Urothelium cell line (cell line): ENCODE data around the gene AOC3.
"Not testable (repeated sequence)": the region's sequence is repeated elsewhere in the genome, so short reads cannot be mapped to it uniquely, and the experiment has no call there.

Experiments used
- DNase-seq: peaks from one replicate; pipeline ENCODE4 v3.0.0; 2011; ENCODE audit warnings: low spot score, mixed read lengths
- FAIRE-seq: peaks from 2 replicates; lab custom pipeline; 2011; peaks lifted over from hg19 to GRCh38; lab: Jason Lieb, UNC

Gene AOC3

DNA sequence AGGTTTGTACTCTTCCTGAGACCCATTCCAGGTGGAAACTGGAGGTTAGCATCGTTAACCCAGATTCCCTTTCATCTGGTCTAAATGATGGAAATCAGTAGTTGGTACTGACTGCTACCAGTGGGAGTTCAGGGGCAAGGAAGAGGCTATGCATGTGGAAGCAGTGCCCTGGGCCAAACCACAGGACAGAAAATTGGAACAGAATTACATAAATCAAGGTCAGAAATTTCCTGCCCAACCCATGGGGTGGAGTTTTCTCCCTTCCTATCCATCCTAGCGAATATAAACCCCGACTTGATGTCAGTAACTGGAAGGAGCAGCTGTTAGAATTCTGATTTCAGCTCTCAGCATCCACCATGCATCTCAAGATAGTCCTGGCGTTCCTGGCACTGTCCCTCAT is 6.7 kb upstream of the AOC3 start, which contains the start of gene AOC2:
AOC2 (plus strand) TSS at position 310 of the 400 bp plus-strand sequence; CDS start at position 357, 47 bp downstream.
- no peak for DNase-seq
- no peak for FAIRE-seq

DNA sequence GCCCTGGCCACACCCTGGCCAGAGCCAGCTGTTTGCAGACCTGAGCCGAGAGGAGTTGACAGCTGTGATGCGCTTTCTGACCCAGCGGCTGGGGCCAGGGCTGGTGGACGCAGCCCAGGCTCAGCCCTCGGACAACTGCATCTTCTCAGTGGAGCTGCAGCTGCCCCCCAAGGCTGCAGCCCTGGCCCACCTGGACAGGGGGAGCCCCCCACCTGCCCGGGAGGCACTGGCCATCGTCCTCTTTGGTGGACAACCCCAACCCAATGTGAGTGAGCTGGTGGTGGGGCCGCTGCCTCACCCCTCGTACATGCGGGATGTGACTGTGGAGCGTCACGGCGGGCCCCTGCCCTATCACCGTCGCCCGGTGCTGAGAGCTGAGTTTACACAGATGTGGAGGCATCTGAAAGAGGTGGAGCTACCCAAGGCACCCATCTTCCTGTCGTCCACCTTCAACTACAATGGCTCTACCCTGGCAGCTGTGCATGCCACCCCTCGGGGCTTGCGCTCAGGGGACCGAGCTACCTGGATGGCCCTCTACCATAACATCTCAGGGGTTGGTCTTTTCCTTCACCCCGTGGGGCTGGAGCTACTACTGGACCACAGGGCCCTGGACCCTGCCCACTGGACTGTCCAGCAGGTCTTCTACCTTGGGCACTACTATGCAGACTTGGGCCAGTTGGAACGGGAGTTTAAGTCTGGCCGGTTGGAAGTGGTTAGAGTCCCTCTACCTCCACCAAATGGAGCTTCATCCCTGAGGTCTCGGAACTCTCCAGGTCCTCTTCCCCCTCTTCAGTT is 6.0 kb upstream of the AOC3 start:
- no peak for DNase-seq
- FAIRE-seq: no peak

DNA sequence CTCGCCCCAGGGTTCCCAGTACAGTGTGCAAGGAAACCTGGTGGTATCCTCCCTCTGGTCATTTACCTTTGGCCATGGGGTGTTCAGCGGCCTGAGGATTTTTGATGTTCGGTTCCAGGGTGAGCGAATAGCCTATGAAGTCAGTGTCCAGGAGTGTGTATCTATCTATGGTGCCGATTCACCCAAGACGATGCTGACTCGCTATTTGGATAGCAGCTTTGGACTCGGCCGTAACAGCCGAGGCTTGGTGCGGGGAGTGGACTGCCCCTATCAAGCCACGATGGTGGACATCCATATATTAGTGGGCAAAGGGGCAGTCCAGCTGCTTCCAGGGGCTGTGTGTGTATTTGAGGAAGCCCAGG is 5.5 kb upstream of the AOC3 start:
- DNase-seq: no peak
- FAIRE-seq: no peak

DNA sequence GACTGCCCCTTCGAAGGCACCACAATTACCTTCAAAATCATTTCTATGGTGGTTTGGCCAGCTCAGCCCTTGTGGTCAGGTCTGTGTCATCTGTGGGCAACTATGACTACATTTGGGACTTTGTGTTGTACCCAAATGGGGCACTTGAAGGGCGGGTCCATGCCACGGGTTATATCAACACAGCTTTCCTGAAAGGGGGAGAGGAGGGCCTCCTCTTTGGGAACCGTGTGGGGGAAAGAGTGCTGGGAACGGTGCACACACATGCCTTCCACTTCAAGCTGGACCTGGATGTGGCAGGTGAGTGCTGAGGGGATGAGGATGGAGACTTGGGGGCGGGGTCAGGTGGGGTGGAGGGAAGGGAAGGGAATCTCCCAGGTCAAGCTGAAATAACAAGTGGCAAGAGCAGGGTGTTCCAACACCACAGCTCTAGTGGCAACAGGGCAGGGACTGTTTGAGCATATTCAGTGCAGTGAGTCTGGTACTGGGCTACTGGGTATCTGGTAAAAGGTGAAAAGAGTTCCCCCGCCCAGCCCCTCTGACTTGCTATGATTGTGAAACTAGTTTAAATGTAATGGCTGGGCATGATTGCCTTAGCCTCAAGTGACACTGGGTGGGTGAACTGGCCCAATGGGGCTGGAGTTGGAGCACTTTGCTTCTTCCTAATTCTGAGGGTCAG is 4.9 kb upstream of the AOC3 start:
- DNase-seq: no peak
- FAIRE-seq: peak; percentile 13

DNA sequence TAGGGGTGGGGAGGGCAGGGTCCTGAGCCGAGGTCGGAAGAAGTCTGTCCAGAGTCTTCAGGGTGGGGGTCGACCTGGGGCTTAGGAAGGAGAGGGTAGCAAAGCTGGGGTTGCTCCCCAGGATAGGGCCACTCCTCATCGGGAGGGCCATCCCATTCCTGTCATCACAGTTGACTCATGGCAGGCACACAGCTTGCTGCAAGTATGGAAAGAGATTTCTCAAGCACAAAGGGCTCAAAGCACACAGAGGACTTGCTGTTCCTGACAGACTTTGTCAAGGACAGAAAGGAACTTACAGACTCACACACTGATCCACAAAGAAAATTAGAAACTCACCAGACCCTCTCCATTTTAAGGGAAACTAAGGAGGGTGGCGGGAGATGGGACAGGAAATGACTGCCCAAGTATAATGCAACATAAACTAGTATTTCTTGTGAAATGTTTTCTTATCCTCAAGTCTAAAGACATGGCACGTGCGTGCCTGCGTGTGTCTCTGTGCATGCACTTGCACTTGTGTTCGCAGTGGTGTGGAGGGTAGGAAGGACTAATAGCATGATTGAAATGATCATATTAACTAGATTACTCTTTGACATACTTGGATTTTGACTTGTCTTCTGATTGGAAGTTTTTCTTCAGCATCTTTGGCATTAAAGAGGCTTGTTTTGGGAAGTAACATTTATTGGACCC is 4.3 kb upstream of the AOC3 start:
- no peak for DNase-seq
- peak; percentile 58 for FAIRE-seq

DNA sequence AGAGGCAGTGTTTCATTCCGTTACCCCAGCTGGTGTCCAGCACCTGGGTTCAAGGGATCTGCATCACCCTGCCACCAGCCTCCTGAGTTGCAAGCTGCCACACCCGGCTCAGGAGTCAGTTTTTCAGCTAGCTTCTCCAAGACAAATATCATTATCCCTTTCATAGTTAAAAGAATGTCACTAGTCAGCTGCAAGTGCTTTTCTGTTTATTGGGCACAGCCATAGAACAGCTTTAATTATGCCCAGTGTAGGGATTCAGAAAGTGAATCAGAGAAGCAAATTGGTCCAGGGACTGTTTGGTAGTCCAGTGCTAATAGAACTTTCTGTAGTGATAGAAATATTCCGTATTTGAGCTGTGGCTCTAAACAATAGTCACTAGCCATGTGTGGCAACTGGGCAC is 2.9 kb upstream of the AOC3 start:
- DNase-seq (no peak), FAIRE-seq (no peak)

DNA sequence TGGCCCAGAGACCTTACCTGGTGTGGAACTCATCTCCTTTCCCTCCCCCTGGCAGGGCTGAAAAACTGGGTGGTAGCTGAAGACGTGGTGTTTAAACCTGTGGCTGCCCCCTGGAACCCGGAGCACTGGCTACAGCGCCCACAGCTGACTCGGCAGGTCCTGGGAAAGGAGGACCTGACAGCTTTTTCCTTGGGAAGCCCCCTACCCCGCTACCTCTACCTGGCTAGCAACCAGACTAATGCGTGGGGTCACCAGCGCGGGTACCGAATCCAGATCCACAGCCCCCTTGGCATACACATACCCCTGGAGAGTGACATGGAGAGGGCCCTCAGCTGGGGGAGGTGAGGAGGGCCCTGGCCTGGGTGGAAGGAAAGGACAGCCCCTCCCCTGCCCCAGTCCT is 2.0 kb upstream of the AOC3 start:
- FAIRE-seq: no peak
- no peak for DNase-seq

DNA sequence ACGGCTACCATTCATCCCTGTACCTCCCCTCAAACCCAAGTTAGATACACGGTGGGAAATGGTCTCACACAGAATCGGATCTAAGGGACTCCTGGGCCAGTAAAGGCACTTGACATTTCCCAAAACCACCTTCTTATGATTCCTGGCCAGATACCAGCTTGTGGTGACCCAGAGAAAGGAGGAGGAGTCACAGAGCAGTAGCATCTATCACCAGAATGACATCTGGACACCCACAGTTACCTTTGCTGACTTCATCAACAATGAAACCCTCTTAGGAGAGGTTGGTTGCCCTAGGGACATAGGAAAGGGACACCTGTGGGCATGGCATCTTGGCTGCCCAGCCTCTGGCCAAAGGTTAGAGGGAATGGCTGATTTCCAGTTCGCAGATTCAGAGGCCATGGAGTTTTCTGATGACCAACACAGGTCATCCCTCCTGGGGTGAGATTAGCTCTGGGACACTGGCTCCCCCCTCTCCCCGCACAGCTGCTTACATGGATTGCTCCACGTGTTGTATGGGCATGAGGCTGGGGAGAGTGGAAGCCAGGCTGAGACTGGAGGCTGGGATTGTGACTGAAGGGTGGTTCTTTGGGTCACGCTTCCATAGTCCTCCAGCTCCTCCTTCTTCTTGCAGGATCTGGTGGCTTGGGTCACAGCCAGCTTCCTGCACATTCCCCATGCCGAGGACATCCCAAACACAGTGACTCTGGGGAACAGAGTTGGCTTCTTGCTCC is 1.4 kb upstream of the AOC3 start:
- FAIRE-seq (no peak), DNase-seq (no peak)

DNA sequence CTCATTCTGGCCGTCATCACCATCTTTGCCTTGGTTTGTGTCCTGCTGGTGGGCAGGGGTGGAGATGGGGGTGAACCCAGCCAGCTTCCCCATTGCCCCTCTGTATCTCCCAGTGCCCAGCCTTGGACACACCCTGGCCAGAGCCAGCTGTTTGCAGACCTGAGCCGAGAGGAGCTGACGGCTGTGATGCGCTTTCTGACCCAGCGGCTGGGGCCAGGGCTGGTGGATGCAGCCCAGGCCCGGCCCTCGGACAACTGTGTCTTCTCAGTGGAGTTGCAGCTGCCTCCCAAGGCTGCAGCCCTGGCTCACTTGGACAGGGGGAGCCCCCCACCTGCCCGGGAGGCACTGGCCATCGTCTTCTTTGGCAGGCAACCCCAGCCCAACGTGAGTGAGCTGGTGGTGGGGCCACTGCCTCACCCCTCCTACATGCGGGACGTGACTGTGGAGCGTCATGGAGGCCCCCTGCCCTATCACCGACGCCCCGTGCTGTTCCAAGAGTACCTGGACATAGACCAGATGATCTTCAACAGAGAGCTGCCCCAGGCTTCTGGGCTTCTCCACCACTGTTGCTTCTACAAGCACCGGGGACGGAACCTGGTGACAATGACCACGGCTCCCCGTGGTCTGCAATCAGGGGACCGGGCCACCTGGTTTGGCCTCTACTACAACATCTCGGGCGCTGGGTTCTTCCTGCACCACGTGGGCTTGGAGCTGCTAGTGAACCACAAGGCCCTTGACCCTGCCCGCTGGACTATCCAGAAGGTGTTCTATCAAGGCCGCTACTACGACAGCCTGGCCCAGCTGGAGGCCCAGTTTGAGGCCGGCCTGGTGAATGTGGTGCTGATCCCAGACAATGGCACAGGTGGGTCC is 607 bp downstream of the AOC3 start:
- peak; percentile 80 for FAIRE-seq
- not testable (repeated sequence) for DNase-seq

DNA sequence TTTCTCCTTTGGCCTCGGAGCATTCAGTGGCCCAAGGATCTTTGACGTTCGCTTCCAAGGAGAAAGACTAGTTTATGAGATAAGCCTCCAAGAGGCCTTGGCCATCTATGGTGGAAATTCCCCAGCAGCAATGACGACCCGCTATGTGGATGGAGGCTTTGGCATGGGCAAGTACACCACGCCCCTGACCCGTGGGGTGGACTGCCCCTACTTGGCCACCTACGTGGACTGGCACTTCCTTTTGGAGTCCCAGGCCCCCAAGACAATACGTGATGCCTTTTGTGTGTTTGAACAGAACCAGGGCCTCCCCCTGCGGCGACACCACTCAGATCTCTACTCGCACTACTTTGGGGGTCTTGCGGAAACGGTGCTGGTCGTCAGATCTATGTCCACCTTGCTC is 1.4 kb downstream of the AOC3 start:
- DNase-seq (no peak), FAIRE-seq (no peak)

DNA sequence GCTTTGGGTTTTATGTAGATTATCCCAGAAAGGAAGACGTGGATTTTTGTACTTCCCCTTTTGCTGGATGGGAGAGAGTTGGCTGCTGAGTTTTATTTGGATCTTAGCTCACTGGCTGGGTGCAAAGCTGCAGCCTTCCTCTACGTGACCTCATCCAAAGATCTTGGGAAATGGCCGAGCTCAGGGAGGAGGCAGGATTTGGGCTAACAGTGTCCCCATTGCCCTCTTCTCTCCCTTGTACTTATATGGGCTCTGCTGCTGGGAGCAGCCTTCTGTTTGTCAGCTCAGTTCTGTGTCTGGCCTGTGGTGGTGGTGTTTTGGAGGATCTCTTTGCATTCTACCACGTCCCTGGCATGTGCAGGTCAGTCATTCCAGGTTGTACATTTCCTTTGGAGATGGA is 2.0 kb downstream of the AOC3 start:
- FAIRE-seq (no peak), DNase-seq (no peak)

DNA sequence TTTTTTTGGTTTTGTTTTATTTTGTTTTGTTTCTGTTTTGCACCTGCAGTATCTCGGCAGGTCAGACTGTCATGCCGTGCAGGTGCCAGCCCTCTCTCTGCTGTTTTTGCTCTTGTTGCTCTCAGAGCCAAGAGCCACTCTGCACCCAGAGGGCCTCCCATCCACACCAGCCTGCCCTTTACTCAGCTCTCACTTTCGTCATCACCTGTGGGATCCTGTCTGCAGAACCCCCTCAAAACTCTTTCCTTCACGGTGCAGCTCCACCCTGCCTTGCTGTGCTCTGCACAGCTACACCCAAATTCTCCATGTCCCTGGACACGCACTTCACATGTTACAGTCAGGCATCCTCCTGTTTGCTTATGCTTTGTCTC is 2.6 kb downstream of the AOC3 start:
- DNase-seq (no peak), FAIRE-seq (no peak)

DNA sequence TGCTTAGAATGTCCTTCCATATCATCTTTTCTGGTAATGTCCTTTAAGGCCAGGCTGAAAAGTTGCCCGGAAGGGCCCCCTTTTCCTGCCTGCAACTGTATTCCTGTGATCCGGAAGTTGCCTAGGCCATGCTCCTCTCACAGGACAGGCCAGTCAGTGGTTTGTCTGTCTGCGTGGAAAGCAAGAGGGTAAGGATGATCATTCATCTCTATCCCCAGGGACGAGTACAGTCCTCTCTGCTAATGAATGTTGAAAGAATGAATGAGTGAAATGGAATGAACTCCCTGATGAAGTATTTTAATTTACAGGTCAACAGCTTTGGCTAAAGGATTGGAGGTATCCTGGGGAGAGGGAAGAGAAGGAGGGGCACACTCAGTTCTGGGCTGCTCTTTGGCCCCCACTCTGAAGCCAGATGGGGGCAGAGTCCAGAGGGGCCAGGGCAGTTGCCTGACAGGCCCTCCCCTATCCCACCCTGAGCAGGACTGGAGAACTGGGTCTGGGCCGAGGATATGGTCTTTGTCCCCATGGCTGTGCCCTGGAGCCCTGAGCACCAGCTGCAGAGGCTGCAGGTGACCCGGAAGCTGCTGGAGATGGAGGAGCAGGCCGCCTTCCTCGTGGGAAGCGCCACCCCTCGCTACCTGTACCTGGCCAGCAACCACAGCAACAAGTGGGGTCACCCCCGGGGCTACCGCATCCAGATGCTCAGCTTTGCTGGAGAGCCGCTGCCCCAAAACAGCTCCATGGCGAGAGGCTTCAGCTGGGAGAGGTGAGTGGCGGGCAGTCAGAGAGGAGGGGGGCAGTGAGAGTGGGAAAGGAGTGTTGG is 3.2 kb downstream of the AOC3 start:
- FAIRE-seq (no peak), DNase-seq (no peak)

DNA sequence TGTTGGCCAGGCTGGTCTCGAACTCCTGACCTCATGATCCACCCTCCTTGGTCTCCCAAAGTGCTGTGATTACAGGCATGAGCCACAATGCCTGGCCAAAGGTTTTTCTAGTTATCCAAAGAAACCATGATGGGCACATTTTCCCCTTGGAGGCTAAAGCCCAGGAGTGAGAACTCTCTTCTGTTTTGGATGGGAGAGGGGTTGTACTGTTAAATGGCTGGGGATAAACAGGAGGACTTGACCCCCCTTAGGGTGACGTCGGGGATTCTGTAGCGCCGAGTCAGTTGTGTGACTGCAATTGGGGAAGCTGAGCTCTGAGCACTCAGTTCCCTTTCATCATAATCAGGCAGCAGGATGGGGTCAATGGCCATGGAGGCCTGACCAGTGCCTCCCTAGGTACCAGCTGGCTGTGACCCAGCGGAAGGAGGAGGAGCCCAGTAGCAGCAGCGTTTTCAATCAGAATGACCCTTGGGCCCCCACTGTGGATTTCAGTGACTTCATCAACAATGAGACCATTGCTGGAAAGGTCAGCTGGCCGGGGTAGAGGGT is 4.1 kb downstream of the AOC3 start:
- FAIRE-seq (no peak), DNase-seq (no peak)

DNA sequence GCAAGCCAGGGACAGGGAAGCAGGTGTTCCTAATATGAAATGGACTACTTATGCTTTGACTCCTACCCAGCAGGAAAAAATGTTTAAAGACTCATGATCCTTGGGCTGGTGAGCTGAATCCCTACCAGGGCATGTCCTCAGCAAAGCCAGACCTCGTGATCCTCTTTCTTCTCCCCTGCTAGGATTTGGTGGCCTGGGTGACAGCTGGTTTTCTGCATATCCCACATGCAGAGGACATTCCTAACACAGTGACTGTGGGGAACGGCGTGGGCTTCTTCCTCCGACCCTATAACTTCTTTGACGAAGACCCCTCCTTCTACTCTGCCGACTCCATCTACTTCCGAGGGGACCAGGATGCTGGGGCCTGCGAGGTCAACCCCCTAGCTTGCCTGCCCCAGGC is 5.1 kb downstream of the AOC3 start:
- not testable (repeated sequence) for DNase-seq, FAIRE-seq

DNA sequence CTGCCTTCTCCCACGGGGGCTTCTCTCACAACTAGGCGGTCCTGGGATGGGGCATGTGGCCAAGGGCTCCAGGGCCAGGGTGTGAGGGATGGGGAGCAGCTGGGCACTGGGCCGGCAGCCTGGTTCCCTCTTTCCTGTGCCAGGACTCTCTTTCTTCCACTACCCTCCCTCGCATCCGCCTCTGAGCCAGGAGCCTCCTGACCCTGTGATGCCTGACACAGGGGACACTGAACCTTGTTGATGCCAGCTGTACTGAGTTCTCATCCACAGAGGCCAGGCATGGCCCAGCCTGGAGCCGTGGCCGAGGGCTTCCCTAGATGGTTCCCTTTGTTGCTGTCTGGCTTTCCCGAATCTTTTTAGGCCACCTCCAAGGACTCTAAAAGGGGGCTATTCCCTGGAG is 5.5 kb downstream of the AOC3 start:
- DNase-seq, FAIRE-seq: not testable (repeated sequence)

DNA sequence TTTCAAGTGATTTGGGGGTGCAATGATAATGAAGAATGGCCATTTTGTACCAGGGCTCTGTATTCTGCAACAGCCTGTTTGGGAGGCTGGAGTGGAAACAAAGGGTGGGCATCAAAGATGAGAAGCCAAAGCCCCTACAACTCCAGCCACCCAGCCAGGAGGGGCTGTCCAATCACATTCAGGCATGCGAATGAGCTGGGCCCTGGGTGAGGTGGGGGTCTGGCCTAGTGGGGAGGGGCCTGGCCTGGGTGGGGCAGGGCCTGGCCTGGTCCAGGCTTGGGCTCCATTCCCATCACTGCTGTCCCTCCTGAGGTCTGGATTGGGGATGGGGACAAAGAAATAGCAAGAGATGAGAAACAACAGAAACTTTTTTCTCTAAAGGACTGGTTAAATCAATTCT is 6.4 kb downstream of the AOC3 start:
- FAIRE-seq (no peak), DNase-seq (no peak)

DNA sequence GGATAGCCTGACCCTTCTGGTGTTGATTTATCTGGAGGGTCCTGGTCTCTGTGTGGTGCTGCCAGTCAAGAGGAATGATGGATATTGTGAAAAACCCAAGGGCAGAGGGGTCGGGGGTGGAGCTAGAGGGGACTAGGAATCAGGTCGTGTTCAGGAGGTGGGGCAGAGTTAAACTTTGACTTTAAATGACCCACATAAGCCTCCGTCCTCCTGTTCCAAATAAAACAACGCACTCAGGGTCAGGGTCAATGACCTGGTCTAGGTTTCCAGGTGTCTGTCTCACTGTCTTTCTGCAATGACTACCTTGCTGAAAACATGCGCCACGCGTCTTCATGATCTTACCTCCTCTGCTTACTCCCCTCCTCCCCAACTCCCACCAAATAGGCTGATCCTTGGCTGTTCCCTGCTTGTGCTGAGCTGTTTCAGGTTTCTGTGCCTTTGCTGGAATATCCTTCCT is 14.7 kb downstream of the AOC3 start:
- FAIRE-seq (no peak), DNase-seq (no peak)

DNA sequence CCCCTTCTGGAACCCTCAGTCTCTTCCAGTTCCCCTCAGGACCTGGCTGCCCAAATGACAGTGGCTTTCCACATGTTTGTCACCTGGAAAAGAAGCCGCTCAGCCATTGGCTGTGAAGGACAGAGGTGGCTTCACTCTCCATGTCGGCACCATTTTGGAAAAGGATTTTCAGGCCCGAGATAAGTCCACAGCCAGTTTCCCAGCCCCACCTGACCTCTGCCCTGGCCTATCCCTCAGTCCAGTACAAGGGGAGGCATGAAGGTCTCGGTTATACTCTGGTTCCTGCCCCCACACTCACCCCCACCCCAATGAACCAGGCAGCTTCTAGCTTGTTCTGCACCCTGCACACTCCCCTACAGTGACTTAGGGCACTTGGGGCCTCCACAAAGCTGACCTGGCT is 15.2 kb downstream of the AOC3 start:
- FAIRE-seq (no peak), DNase-seq (no peak)
